Endothelial cell of umbilical vein (primary cell): ENCODE data around the gene RPRD1A.

Experiments
- CTCF ChIP-seq, 2 donors: IDR thresholded peaks; 1 replicate in 1 of 2; 2 replicates in 1 of 2; pipeline ENCODE4 v1.5.1; 2011; ENCODE audit warnings: low read length in 2 of 2, mild to moderate bottlenecking in 2 of 2, moderate library complexity in 2 of 2, control low read depth in 1 of 2, inconsistent platforms in 1 of 2, low read depth in 1 of 2; ENCODE audit not compliant: insufficient read depth in 1 of 2; ENCODE audit errors: extremely low read depth in 1 of 2
- EZH2 ChIP-seq: IDR thresholded peaks from 2 replicates; pipeline ENCODE4 v1.6.1; 2012; ENCODE audit warnings: borderline replicate concordance, low read depth, mild to moderate bottlenecking, moderate library complexity, low read length, inconsistent platforms; ENCODE audit not compliant: severe bottlenecking
- JUN ChIP-seq: IDR thresholded peaks from 2 replicates; pipeline ENCODE4 v1.6.1; 2011; ENCODE audit warnings: borderline replicate concordance, low read depth; ENCODE audit not compliant: insufficient read length, insufficient read depth
- MYC ChIP-seq: IDR thresholded peaks from one replicate; pipeline ENCODE4 v1.6.1; 2011; ENCODE audit warnings: mild to moderate bottlenecking, low read depth, low read length
- POLR2A ChIP-seq: IDR thresholded peaks from 2 replicates; pipeline ENCODE4 v1.6.1; 2012; ENCODE audit warnings: low read depth, mild to moderate bottlenecking, control low read depth, low read length
- POLR2AphosphoS5 ChIP-seq: IDR thresholded peaks from 2 replicates; pipeline ENCODE4 v1.6.1; 2012; ENCODE audit warnings: low read depth, mild to moderate bottlenecking, control low read depth, low read length, moderate library complexity; ENCODE audit not compliant: insufficient read depth

- no peak for TF ChIP-seq JUN
- no peak for TF ChIP-seq EZH2
- TF ChIP-seq CTCF (IDR thresholded peaks at IDR 0.05; ENCODE audit: extremely low read depth in 1 of 2, insufficient read depth in 1 of 2, low read depth in 1 of 2, low read length in 2 of 2), result no peak
- no peak for TF ChIP-seq POLR2A
- no peak for TF ChIP-seq POLR2AphosphoS5
- TF ChIP-seq MYC, result no peak
Measured at GRCh38 chr18:36066686-36067054, 689 bp downstream of the RPRD1A start.
